ENCODE measurements around the gene RGL1. TPM values are rescaled to one million over a fixed set of nuclear protein-coding genes. Genes with fewer than 3 reads are reported as not detected.

Gene RGL1
- total and polyA plus RNA-seq, 7 donors, result 0.93 to 6.8 (median 3.9) TPM

DNA sequence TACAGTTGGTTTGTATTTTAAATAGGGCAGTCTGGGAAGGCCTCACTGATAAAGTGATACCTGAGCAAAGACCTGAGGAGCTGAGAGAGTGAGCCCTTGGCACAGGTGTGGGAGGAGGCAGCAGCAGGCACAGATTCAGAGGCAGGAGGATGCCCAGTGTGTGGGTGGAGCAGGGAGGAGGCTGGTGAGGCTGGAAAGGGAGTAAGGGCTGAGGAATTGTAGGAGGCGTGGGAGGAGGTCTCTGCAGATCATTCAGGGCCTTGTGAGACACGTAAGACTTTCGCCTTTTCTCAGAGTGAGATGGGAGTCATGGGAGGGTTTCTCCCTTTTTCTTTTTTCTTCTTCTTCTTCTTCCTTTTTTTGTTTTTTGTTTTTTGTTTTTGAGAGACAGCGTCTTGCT is 58.0 kb downstream of the RGL1 start:
- Histone ChIP-seq H3K27ac (no peak overlapping the region), H3K4me1 (no peaks in the 10 kb centered on the region), H3K27me3 (ENCODE audit: insufficient read depth in 3 of 3, low read length in 2 of 3) (no peaks in the 10 kb centered on the region), H3K4me3 (no peak overlapping the region), H3K9me3 (no peaks in the 10 kb centered on the region), H3K36me3 (ENCODE audit: insufficient read depth in 1 of 2, low read depth in 1 of 2) (peaks cover 0 to 4% of the 10 kb centered on the region in 2 donors)
- TF ChIP-seq, protein P1, sequence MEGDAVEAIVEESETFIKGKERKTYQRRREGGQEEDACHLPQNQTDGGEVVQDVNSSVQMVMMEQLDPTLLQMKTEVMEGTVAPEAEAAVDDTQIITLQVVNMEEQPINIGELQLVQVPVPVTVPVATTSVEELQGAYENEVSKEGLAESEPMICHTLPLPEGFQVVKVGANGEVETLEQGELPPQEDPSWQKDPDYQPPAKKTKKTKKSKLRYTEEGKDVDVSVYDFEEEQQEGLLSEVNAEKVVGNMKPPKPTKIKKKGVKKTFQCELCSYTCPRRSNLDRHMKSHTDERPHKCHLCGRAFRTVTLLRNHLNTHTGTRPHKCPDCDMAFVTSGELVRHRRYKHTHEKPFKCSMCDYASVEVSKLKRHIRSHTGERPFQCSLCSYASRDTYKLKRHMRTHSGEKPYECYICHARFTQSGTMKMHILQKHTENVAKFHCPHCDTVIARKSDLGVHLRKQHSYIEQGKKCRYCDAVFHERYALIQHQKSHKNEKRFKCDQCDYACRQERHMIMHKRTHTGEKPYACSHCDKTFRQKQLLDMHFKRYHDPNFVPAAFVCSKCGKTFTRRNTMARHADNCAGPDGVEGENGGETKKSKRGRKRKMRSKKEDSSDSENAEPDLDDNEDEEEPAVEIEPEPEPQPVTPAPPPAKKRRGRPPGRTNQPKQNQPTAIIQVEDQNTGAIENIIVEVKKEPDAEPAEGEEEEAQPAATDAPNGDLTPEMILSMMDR (IDR thresholded peaks at IDR 0.05), result no peak
- intact Hi-C loops (cut with DNase I), result no loop called here
- no peak for DNase-seq
- 88 to 96% (median 96%) methylated on average over 4 of the region's 4 CpGs for WGBS, 3 donors
- no peak for ATAC-seq

DNA sequence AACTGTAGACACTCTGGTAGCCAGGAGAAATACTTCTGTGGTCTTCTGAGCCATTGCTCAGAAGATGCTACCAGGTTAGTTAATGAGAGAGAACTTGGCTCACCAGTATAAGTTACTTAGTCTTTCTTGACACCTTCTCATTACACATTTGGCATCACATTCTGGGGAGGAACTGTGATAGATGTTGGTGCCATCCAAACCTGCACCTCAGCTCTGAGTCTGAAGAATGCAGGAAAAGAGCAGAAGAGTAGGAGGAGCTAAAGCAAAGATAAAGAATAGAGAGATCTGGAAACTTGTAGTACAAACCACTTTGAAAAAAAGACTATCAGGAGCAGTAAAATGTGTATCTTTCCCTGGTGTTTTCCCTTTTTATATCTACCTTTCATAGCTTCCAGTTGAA is 58.9 kb downstream of the RGL1 start:
- H3K36me3 ChIP-seq (ENCODE audit: insufficient read depth in 1 of 2, low read depth in 1 of 2), result peaks cover 0 to 4% of the 10 kb centered on the region in 2 donors
- intact Hi-C loops (cut with DNase I), result no loop called here
- no peaks in the 10 kb centered on the region for H3K9me3 ChIP-seq
- no peaks in the 10 kb centered on the region for H3K4me1 ChIP-seq
- no peak overlapping the region for H3K4me3 ChIP-seq
- H3K27ac ChIP-seq, result no peak overlapping the region
- H3K27me3 ChIP-seq (ENCODE audit: insufficient read depth in 3 of 3, low read length in 2 of 3), result no peaks in the 10 kb centered on the region
- no peak for DNase-seq
- no peak for ATAC-seq
- TF ChIP-seq, protein P1 (IDR thresholded peaks at IDR 0.05), result no peak

DNA sequence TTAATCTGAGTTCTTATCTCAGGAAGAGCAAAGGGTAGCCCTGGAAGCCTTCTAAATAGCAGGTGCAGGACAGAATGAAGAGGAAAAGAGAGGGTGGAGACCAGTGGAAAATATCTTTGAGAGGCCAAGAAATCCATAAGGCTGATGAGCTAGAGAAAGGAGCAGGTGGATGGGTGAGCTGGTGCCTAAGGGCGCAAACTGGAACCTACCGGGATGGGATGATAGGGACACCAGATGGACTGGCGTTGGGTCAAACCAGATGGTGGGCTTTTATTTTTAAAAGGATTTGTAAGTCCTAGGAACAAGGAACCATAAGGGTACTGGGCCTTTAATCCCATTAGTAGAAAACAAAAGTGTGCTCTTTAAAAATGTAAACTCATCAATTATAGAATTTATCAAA is 59.7 kb downstream of the RGL1 start:
- intact Hi-C loops (cut with DNase I), result no loop called here
- 75 to 86% (median 79%) methylated on average over 3 of the region's 3 CpGs for WGBS, 3 donors
- ATAC-seq (no peak), DNase-seq (no peak)
- Histone ChIP-seq H3K27ac (no peak overlapping the region), H3K27me3 (ENCODE audit: insufficient read depth in 3 of 3, low read length in 2 of 3) (no peaks in the 10 kb centered on the region), H3K36me3 (ENCODE audit: insufficient read depth in 1 of 2, low read depth in 1 of 2) (peaks cover 0 to 4% of the 10 kb centered on the region in 2 donors), H3K9me3 (no peaks in the 10 kb centered on the region), H3K4me1 (no peaks in the 10 kb centered on the region), H3K4me3 (no peak overlapping the region)
- TF ChIP-seq, protein P1 (IDR thresholded peaks at IDR 0.05), result no peak

GRCh38 chr1:183869230-183869629 is 64.3 kb downstream of the RGL1 start:
- Histone ChIP-seq H3K4me1 (peaks cover 31% of the 10 kb centered on the region), H3K9me3 (no peaks in the 10 kb centered on the region), H3K27me3 (ENCODE audit: insufficient read depth in 3 of 3, low read length in 2 of 3) (no peaks in the 10 kb centered on the region), H3K36me3 (ENCODE audit: insufficient read depth in 1 of 2, low read depth in 1 of 2) (peaks cover 0 to 4% of the 10 kb centered on the region in 2 donors), H3K27ac (no peak overlapping the region), H3K4me3 (no peak overlapping the region)
- intact Hi-C loops (cut with DNase I), result no loop called here
- no peak for DNase-seq
- 87 to 88% (median 87%) methylated on average over 3 of the region's 3 CpGs for WGBS, 3 donors
- TF ChIP-seq, protein P1 (IDR thresholded peaks at IDR 0.05), result no peak
- no peak for ATAC-seq

DNA sequence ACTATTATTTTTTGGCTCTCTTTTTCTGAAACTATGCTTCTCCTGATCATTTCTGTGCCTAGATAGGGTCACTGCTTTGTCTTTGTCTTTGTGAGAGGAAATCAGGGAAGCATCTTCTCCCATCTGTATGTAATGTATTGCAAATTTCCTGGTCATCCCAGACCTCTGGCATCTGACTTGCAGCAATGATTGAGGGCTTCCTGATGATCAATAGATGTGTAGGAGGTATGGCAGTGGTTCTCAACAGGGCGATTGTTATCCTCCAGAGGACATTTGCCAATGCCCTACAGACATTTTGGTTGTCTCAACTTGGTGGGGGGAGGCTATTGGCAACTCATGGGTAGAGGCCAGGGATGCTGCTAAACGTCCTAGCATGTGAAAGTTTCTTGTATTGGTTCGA is 64.7 kb downstream of the RGL1 start:
- TF ChIP-seq, protein P1 (IDR thresholded peaks at IDR 0.05), result no peak
- Histone ChIP-seq H3K4me1 (peaks cover 31% of the 10 kb centered on the region), H3K9me3 (no peaks in the 10 kb centered on the region), H3K27ac (peak overlapping the region; percentile 71), H3K27me3 (ENCODE audit: insufficient read depth in 3 of 3, low read length in 2 of 3) (no peaks in the 10 kb centered on the region), H3K4me3 (no peak overlapping the region), H3K36me3 (ENCODE audit: insufficient read depth in 1 of 2, low read depth in 1 of 2) (peaks cover 0 to 4% of the 10 kb centered on the region in 2 donors)
- no peak for DNase-seq
- no peak for ATAC-seq
- WGBS, 3 donors, result 76 to 84% (median 79%) methylated on average over 3 of the region's 3 CpGs
- intact Hi-C loops (cut with DNase I), result no loop called here
